Lower leg skin (tissue), 3 donors: ENCODE measurements around the gene CCL22.
"Not testable (repeated sequence)": the region's sequence is repeated elsewhere in the genome, so short reads cannot be mapped to it uniquely, and the experiment has no call there.

ENCODE experiments used
- CTCF ChIP-seq, 3 donors: fragments of 450-650 bp; IDR thresholded peaks; one replicate each; pipeline ENCODE4 v1.5.1; 2016; ENCODE audit warnings: antibody characterized with exemption in 3 of 3, mild to moderate bottlenecking in 3 of 3, moderate library complexity in 2 of 3
- POLR2A ChIP-seq, 2 donors: fragments of 450-650 bp; IDR thresholded peaks; one replicate each; pipeline ENCODE4 v1.6.1; 2016 to 2017; ENCODE audit warnings: antibody characterized with exemption in 2 of 2, mild to moderate bottlenecking in 1 of 2, moderate library complexity in 1 of 2

- TF ChIP-seq POLR2A, CTCF (IDR thresholded peaks at IDR 0.05): not testable (repeated sequence)
These were observed 38.9 kb downstream of the CCL22 start for GRCh38 chr16:57397493-57397892.
